Fibroblast of peridontal ligament (primary cell): ENCODE data around the gene TOR1A.

Experiments
- DNase-seq: peaks from one replicate; pipeline ENCODE4 v3.0.0-alpha.2; 2010; ENCODE audit errors: extremely low read depth

Gene TOR1A, protein sequence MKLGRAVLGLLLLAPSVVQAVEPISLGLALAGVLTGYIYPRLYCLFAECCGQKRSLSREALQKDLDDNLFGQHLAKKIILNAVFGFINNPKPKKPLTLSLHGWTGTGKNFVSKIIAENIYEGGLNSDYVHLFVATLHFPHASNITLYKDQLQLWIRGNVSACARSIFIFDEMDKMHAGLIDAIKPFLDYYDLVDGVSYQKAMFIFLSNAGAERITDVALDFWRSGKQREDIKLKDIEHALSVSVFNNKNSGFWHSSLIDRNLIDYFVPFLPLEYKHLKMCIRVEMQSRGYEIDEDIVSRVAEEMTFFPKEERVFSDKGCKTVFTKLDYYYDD

GRCh38 chr9:129823935-129824601 lies at the start of gene TOR1A:
TSS of gene TOR1A (minus strand) at chr9:129824136. CDS start at chr9:129824085, 51 bp downstream.
- DNase-seq = peak; percentile 95

DNA sequence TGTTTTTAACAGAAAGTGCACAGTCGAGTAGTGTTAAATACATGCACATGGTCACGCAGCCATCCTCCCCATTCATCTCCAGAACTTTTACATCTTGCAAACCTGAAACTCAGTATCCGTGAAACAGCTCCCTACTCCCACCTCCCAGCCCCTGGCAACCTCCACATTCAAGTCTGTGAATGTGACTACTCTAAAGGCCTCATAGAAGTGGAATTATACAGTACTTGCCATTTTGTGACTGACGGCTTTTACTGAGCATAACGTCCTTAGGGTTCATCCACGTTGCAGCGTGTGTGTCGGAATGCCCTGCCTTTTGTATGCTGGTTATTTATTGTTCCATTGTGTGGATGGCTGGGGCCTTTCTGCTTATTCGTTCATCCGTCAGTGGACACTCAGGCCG lies 47.1 kb upstream of the TOR1A start:
- DNase-seq = no peak

- DNase-seq = no peak
Measured at GRCh38 chr9:129869585-129870501, 45.9 kb upstream of the TOR1A start.

DNA sequence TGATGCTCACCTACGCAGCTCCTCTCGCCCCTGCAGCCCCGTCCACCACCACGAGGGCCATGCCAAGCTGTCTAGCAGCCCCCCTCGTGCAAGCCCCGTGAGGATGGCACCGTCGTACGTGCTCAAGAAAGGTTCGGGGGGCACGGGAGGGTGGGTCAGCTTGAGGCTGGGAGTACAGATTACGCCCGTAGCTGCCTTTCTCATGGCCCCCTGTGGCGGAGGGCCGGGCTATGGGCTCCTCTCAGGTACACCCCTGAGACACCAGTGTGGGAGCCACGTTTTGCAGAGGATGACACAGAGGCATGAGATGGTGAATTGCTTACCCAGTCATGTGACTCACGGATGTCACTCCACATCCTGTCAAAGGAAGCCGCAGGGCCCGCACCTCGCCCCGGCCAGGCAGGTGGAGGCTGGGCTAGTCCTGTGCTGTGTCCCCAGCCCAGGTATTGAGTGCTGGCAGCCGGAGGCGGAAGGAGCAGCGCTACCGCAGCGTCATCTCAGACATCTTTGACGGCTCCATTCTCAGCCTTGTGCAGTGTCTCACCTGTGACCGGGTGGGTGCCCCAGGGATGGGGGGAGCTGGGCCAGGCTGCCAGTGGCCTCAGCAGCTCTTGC lies 45.0 kb upstream of the TOR1A start:
- DNase-seq = no peak

GRCh38 chr9:129868023-129868871 lies 44.3 kb upstream of the TOR1A start:
- no peak for DNase-seq

DNA sequence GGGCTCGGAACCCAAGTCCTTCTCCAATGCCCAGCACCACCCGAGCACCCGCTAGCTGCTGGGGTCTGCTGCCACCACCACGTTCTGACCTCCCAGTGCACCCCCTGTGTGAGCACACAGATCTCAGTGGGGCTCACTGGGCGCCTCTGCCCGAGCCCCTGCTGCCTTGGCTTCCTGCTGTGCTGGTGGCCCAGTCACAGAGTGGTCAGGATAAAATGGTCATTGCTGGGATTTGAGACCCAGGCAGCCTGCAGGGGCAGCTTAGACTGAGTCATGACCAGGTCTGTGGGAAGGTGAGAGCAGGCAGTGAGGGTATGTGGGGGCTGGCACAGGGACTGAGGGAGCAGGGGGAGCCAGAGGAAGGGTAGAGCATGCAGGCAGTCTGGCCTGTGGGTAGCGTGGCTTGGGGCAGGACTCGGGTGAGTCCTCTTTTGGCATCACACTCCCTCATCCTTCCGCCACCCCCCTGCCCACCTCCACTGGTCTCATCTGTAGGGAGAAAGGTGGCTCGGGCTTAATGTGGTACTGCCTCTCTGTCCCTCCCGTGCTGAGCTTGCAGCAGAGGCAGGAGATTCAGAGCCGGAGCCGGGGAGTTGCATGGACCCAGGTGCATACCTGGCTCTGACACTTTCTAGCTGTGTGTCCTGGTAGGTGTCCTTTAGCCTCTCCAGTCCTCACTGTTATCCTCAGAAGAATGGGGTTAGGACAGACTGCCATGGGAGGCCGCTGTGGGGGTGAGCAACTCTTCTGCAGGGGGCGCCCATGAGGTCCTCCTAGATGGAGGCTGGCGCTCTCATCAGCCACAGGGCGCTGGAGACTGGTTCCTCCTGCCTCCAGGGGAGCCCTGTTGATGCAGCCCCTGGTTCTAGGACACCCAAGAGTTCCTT lies 43.4 kb upstream of the TOR1A start:
- no peak for DNase-seq

DNA sequence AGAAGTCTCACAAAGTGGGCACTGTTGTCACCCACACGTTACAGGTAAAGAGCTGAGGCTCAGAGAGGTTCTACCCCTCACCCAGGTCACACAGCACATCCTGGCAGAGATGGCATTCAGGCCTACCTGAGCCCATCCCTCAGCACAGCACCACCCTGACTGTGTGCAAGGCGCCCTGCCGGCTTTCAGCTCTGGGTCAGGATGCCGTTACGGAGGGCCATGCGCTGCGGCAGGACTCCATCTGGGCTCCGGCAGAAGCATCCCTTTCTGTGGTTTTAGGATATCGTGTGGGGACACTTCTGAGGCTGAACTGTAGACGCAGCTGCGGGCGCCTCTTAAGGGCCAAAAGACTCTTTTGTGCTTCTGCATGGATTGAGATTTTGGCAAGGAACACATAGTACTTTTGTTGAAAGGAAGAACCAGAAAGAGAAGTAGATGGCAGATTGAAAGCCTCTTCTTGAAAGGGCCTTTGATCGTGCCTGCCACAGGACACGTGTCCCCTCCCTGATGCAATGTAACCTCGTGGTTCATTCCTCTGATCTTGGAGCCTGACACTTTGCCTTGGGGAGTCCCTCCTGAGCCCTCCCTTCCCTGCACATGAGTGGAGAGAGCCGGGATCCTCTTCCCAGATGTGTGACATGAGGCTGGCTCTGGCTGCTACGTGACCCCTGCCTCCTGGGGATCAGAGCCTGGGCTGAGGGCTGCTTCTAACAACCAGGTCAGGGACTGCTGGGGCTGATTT lies 42.6 kb upstream of the TOR1A start:
- DNase-seq = no peak

- no peak for DNase-seq
Measured at GRCh38 chr9:129865668-129866320, 41.9 kb upstream of the TOR1A start.

GRCh38 chr9:129864991-129865647 lies 41.2 kb upstream of the TOR1A start:
- DNase-seq = no peak

DNA sequence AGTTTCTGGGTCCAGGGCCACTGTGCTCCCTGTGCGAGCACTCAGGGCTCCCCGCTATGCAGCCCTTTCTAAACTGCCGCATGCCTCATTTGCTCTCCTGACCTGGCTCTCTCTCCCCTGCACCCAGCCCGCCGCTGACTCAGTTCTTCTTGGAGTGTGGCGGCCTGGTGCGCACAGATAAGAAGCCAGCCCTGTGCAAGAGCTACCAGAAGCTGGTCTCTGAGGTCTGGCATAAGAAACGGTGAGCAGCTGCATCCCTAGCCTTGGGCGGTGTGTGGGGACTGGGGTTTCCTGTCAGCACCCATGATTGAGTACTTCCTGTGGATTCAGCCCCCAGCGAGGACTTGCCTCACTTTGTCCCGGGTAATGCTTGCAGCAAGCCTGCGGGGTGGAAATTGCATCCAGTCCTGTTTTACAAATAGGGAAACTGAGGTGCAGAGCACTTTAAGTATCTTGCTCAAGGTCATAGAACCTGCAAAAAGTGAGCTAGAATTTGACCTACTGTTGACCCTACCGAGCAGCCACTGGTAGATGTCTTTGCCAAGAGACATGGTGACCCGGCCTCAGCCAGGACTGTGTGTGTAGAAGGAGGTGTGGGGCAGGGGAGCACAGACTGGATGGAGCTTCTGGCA lies 39.2 kb upstream of the TOR1A start:
- DNase-seq = no peak

- no peak for DNase-seq
Measured at GRCh38 chr9:129861447-129861827, 37.5 kb upstream of the TOR1A start.

DNA sequence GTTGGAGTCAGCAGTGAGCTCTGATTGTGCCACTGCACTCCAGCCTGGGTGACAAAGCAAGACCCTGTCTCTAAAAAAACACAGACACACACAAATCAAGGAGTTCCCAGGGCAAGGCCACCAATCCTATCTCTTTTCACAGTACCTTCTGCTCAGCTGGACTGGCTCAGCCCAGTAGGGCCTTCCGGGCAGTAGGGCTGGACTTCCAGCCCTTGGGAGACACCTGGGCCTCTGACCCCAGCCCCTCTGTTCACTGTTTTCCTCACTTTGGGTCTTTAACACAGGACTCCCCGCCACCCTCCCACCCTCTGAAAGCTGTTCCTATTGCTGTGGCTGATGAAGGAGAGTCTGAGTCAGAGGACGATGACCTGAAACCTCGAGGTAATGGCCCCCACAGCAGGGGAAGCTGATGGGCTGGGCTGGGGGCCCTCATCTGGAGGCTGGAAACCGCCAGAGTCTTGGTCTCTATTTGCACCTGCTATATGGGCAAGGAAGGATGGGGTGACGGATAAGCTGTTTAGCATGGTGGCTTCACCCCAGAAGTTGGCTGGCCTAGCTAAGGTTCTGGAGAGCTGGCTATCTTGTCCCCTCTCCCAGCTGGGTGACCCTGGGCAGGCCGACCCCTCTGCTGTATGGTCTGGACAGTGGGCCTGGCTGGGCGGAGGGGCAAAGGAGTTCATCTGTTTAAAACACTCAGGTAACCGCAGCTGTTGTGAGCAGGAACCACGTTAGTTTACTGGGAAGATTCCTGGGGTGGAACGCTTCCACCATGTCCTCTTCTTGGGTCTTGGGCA lies 36.9 kb upstream of the TOR1A start:
- DNase-seq = no peak

DNA sequence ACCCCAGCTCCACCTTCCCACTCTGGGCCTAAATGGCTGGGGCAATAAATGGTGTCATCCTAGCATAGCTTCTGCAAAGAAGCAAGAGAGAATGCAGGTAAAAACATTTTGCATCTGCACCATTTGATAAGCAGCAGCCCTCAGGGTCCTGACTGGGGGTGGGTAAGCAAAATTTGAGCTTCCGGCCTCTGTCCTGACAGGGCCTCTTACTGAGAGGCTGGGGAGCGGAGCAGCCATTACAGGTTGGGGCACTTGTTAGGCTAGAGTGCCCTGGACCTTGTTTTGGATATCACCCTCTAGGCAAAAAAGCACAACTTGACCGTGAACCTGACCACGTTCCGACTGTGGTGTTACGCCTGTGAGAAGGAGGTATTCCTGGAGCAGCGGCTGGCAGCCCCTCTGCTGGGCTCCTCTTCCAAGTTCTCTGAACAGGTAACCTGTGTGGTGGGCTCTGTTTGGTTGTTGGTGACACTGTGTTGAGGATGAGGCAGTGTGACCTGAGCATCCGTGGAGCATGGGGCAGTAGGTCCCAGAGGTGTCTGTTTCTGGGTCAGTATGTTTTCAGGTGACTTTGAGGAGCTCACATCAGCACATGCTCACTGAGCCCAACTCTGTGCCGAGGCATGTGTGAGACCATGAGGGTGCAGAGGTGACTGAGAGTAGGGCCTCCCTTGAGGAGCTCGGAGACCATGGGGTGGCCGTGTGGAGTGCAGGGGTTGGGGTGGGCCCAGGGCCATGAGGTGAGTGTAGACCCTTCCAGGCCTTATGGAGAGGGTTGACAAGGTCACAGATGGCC lies 34.4 kb upstream of the TOR1A start:
- DNase-seq = no peak

- no peak for DNase-seq
Measured at GRCh38 chr9:129857207-129857606, 33.3 kb upstream of the TOR1A start.

DNA sequence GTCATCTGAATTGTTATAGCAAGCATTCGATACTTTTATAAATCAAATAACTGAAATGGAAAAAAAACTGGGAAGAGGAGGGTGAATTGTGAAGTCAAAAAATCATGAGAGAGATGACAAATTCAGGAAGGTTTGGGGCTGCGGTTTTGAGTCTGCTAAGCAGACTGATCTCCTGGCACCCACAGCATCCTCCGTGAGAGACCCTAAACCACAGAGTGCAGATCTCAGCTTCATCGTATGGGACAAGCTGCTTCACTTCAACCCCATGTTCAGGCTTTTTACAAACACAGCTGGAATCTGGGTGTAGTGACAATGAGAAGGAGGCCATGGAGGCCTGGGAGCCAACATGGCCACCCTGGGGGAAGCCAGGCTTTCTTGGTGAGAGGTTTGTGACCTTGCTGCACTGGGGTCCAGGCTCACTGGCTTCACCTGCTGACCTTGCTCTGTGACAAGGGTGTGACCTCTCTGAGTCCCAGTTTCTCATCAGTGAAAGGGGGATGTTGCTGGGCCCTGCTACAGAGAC lies 30.7 kb upstream of the TOR1A start:
- no peak for DNase-seq

- DNase-seq = no peak
Measured at GRCh38 chr9:129853614-129854013, 29.7 kb upstream of the TOR1A start.
